LNCaP clone FGC (cell line): ENCODE measurements around the gene CYP39A1.

Experiments used
- DNase-seq: peaks from one replicate; pipeline ENCODE4 v3.0.0-alpha.2; 2011; ENCODE audit warnings: low read depth
- H3K4me3 ChIP-seq: 2 replicates; pipeline ENCODE4 v1.5.1; 2011; ENCODE audit warnings: mild to moderate bottlenecking, low read depth, low read length, control low read depth
- CTCF ChIP-seq: IDR thresholded peaks from 2 replicates; pipeline ENCODE4 v1.5.1; 2012; ENCODE audit warnings: mild to moderate bottlenecking; ENCODE audit not compliant: control insufficient read depth, insufficient read depth; ENCODE audit errors: extremely low read depth

CYP39A1 gene

GRCh38 chr6:46501136-46502089 is 151.2 kb downstream of the CYP39A1 start:
- no peak for DNase-seq
- TF ChIP-seq CTCF = no peak
- H3K4me3 ChIP-seq = no peak overlapping the region

GRCh38 chr6:46500382-46500781 is 152.2 kb downstream of the CYP39A1 start:
- no peak for DNase-seq
- no peak for TF ChIP-seq CTCF
- no peak overlapping the region for H3K4me3 ChIP-seq
